ENCODE data around the gene C3.
"Not testable (repeated sequence)": the region's sequence is repeated elsewhere in the genome, so short reads cannot be mapped to it uniquely, and the experiment has no call there.

Gene C3

DNA sequence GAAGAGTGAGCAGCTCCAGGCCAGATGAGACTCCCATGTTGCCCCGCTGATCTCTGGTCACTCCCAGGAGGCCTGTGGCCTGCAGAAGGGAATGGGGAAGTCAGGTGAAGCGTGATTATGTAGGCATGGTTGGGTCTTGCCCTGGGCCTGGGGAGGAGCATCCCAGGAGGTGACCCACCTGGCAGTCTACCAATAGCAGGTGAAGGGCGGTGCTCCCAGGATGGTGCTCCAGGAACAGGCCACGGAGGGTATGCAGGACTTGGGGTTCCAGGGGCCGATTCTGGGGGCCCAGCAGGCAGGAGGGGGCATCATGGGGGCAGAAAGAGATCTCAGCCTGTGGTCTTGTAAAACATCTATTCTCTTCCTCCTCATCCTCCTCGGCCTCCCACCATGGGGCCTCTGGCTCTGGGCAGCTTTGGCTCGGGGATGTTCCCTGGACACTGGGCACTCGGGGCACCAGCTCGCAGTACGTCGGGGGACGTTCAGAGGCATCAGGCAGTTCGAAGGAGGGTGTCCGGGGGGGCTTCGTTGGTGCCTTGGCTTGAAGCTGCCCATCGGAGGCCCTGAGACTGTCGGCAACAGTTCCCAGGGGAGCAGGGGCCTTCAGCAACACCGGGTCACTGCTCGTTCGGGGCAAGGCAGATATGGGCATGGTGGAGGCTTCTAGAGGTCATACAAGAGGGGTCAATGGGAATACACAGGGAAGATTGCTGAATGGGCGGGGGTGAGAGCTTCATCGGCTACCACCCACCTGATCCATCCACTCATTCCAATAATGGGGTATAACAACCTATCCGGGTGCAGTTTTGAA, 34.4 kb upstream of the C3 start:
- H3K9me3 ChIP-seq (ENCODE audit: control insufficient read depth, low read length) = no peaks in the 10 kb centered on the region
- H3K36me3 ChIP-seq (ENCODE audit: control insufficient read depth, insufficient read depth, low read length, severe bottlenecking) = peaks cover 22% of the 10 kb centered on the region
- H3K9ac ChIP-seq (ENCODE audit: low read length) = no peak overlapping the region
- H3K4me1 ChIP-seq (ENCODE audit: control insufficient read depth, insufficient read depth, low read length) = peaks cover 8% of the 10 kb centered on the region
- DNase-seq (ENCODE audit: low read depth) = no peak
- H3K27me3 ChIP-seq (replicated peaks; ENCODE audit: control insufficient read depth, insufficient read depth, low read length) = no peaks in the 10 kb centered on the region
- no peak overlapping the region for H3K4me3 ChIP-seq (ENCODE audit: low read length)

DNA sequence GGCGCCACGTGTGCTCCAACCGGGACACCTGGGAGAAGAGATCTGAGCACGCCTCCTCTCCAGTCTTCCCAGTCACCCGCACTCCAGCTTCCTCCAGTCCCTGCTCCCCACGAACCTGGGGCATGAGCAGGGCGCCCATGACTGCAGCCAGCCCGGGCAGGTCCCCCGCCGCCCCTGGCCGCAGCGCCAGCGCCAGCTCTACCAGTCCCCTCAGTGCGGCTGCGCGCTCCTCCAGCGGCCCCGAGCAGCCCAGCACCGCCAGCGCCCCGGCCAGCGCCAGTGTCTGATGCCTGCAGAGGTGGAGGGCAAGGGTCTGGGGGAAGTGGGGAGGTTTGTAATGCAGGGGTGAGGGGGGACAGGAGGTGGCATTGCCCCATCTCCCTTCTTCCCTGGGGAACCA, 33.7 kb upstream of the C3 start:
- DNase-seq (ENCODE audit: low read depth) = no peak
- Histone ChIP-seq H3K9ac (ENCODE audit: low read length) (no peak overlapping the region), H3K4me3 (ENCODE audit: low read length) (no peak overlapping the region), H3K9me3 (ENCODE audit: control insufficient read depth, low read length) (no peaks in the 10 kb centered on the region), H3K4me1 (ENCODE audit: control insufficient read depth, insufficient read depth, low read length) (peaks cover 15% of the 10 kb centered on the region), H3K36me3 (ENCODE audit: control insufficient read depth, insufficient read depth, low read length, severe bottlenecking) (peaks cover 29% of the 10 kb centered on the region), H3K27me3 (replicated peaks; ENCODE audit: control insufficient read depth, insufficient read depth, low read length) (no peaks in the 10 kb centered on the region)

DNA sequence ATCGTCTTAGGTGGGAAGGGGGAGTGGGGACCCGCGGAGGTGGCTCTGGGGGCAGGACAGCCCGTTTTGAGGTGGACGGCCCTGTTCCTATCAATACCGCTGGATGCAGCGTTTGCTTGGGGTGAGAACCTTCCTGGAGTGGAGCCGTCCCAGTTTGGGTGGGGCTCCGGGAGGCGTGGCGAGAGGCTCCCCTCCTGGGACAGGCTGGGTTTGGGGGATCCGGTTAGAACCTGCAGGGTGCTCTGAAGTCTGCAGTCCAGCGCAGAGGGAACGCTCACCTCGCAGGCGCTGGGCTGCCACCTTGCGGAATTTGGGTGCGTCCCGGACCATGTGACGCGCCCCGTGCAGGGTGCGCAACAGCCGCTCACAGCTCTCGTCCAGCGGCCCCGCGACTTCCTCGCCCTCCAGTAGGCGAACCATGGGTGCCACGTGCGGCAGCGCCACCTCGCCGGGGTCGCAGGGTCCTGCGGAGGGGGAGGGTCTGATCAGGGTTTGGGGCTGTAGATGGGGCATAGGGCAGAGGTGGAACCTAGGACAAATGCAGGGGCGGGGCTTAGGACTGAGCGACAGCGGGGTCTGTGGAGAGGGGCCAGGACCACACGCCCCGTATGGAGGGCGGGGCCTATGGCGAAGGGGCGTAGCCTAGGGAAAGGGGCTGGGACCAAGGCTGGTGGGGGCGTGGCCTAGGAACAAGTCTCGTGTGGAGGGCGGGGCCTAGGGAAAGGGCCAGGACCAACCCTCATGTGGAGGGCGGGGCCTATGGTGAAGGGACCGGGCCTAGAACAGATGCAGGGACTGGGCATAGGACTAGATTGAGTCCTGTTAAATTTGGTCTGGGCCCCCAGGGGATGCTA, 33.0 kb upstream of the C3 start:
- peak overlapping the region; percentile 72 for H3K4me3 ChIP-seq (ENCODE audit: low read length)
- no peaks in the 10 kb centered on the region for H3K9me3 ChIP-seq (ENCODE audit: control insufficient read depth, low read length)
- H3K27me3 ChIP-seq (replicated peaks; ENCODE audit: control insufficient read depth, insufficient read depth, low read length) = no peaks in the 10 kb centered on the region
- H3K9ac ChIP-seq (ENCODE audit: low read length) = peak overlapping the region; percentile 63
- DNase-seq (ENCODE audit: low read depth) = peak; percentile 57
- peaks cover 22% of the 10 kb centered on the region for H3K4me1 ChIP-seq (ENCODE audit: control insufficient read depth, insufficient read depth, low read length)
- peaks cover 31% of the 10 kb centered on the region for H3K36me3 ChIP-seq (ENCODE audit: control insufficient read depth, insufficient read depth, low read length, severe bottlenecking)

DNA sequence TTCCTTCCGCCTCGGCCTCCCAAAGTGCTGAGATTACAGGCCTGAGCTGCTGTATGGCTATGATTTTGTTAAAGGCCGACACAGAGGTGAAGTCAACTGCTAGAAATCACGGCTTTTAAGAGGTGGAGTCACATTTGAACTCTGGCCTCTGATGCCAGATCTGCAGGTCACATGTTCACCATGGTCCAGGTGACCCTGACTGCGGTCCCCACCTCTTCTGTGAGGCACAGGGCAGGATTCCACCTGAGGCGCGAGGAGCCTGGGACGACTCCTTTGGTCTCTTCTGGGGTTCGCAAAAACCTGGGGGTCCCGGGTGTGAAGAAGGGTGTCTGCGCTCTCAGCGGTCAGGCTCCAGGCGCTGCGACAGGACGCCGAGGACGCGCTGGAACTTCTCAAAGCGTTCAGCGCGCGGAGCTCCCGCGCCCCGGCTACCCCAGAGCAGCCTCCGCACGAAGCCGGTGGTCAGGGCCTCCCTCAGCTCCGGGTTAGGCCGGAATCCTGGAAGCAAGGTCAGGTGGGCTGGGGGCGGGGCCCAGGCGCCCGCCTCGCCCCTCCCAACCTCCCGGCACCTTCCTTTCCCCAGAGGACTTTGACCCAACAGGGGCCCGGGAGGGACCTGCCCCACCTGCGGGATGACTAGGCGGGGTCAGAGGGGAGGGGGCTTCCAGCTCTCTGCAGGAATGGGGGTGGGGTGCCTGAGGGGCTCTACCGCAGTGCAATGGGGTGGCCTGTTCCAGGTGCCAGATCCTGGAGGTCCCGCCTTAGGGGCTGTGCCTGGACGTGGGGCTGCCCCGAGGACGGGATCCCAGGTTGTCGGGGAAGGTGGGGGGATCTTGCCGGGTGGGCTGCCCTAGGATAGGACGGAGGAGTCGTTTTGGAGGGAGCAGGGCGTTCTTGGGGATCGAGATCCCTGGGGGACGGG, 32.1 kb upstream of the C3 start:
- Histone ChIP-seq H3K4me3 (ENCODE audit: low read length) (peak overlapping the region; percentile 72), H3K4me1 (ENCODE audit: control insufficient read depth, insufficient read depth, low read length) (peaks cover 31% of the 10 kb centered on the region), H3K9ac (ENCODE audit: low read length) (peak overlapping the region; percentile 63), H3K27me3 (replicated peaks; ENCODE audit: control insufficient read depth, insufficient read depth, low read length) (no peaks in the 10 kb centered on the region), H3K9me3 (ENCODE audit: control insufficient read depth, low read length) (no peaks in the 10 kb centered on the region), H3K36me3 (ENCODE audit: control insufficient read depth, insufficient read depth, low read length, severe bottlenecking) (peaks cover 39% of the 10 kb centered on the region)
- DNase-seq (ENCODE audit: low read depth) = no peak

DNA sequence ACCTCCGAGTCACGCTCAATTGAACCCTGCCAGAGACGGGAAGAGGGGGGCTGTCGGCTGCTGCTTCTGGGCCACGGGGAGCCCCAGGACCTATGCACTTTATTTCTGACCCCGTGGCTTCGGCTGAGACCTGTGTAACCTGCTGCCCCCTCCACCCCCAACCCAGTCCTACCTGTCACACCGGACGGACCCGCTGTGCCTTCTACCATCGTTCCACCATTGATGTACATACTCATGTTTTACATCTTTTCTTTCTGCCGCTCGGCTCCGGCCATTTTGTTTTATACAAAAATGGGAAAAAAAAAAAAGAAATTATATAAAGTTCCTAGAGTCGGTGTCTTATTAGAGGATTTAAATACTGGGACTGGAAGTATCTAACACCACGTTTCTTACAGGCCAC, 30.7 kb upstream of the C3 start:
- Histone ChIP-seq H3K4me1 (ENCODE audit: control insufficient read depth, insufficient read depth, low read length) (peaks cover 32% of the 10 kb centered on the region), H3K27me3 (replicated peaks; ENCODE audit: control insufficient read depth, insufficient read depth, low read length) (no peaks in the 10 kb centered on the region), H3K9ac (ENCODE audit: low read length) (no peak overlapping the region), H3K9me3 (ENCODE audit: control insufficient read depth, low read length) (no peaks in the 10 kb centered on the region), H3K36me3 (ENCODE audit: control insufficient read depth, insufficient read depth, low read length, severe bottlenecking) (peaks cover 52% of the 10 kb centered on the region), H3K4me3 (ENCODE audit: low read length) (no peak overlapping the region)
- DNase-seq (ENCODE audit: low read depth) = no peak

DNA sequence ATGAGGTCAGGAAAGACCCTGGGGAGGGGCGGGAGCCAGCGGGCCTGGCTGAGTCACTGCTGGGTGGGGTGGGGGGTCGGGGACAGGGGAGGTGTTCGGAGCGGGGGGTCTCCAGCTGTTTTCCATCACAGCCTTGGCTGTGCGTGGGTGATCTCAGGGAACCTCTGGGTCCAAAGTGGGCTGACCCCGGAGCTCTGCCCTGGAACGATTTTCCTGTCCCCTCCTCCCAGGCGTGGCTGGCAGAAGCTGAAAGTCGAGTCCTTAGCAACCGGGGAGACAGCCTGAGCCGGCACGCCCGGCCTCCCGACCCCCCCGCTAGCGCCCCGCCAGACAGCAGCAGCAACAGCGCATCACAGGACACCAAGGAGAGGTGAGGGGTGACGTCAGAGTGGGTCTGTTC, 29.6 kb upstream of the C3 start:
- Histone ChIP-seq H3K36me3 (ENCODE audit: control insufficient read depth, insufficient read depth, low read length, severe bottlenecking) (peaks cover 61% of the 10 kb centered on the region), H3K4me1 (ENCODE audit: control insufficient read depth, insufficient read depth, low read length) (peaks cover 41% of the 10 kb centered on the region)
- no peak for DNase-seq (ENCODE audit: low read depth)

DNA sequence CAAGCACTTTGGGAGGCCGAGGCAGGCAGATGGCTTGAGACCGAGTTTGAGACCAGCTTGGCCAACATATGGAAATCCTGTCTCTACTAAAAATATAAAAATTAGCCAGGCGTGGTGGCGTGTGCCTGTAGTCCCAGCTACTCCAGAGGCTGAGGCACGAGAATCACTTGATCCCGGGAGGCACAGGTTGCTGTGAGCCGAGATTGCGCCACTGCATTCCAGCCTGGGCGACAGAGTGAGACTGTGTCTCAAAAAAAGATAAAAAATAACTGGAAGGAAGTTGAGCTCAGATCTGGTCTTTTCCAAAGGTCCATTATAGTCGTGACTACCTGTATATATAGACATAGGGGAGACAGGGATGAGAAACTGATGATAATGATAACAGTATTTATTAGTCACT, 28.1 kb upstream of the C3 start:
- not testable (repeated sequence) for H3K27me3 ChIP-seq (replicated peaks; ENCODE audit: control insufficient read depth, insufficient read depth, low read length); H3K9me3 ChIP-seq (ENCODE audit: control insufficient read depth, low read length); DNase-seq (ENCODE audit: low read depth)
- Histone ChIP-seq H3K4me1 (ENCODE audit: control insufficient read depth, insufficient read depth, low read length) (peaks cover 54% of the 10 kb centered on the region), H3K4me3 (ENCODE audit: low read length) (peak overlapping the region; percentile 47), H3K9ac (ENCODE audit: low read length) (peak overlapping the region; percentile 30), H3K36me3 (ENCODE audit: control insufficient read depth, insufficient read depth, low read length, severe bottlenecking) (peaks cover 65% of the 10 kb centered on the region)

More for the DNA sequence above, 29.6 kb upstream of the C3 start:
- no peak overlapping the region for H3K4me3 ChIP-seq (ENCODE audit: low read length)
- no peaks in the 10 kb centered on the region for H3K9me3 ChIP-seq (ENCODE audit: control insufficient read depth, low read length)
- H3K9ac ChIP-seq (ENCODE audit: low read length) = no peak overlapping the region
- no peaks in the 10 kb centered on the region for H3K27me3 ChIP-seq (replicated peaks; ENCODE audit: control insufficient read depth, insufficient read depth, low read length)

DNA sequence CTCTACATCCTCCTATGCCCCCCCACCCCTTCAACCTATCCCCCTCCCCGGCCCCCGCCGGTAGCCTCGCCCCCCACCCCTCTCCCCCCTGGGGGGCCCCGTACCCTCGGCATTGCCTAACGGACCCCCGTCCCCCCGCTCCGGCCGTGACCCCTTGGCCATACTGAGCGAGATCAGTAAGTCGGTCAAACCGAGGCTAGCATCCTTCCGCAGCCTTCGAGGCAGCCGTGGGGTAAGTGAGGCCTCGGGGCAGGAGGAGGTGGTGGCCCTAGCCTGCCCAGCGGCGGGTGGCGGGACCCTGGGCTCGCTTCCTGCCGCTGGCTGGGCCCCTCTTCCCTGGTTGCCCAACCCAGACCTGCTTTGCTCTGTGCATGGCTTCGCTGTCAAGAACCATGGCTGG, 25.5 kb upstream of the C3 start:
- Histone ChIP-seq H3K9me3 (ENCODE audit: control insufficient read depth, low read length) (no peaks in the 10 kb centered on the region), H3K36me3 (ENCODE audit: control insufficient read depth, insufficient read depth, low read length, severe bottlenecking) (peaks cover 59% of the 10 kb centered on the region), H3K27me3 (replicated peaks; ENCODE audit: control insufficient read depth, insufficient read depth, low read length) (no peaks in the 10 kb centered on the region), H3K4me1 (ENCODE audit: control insufficient read depth, insufficient read depth, low read length) (peaks cover 71% of the 10 kb centered on the region), H3K4me3 (ENCODE audit: low read length) (no peak overlapping the region), H3K9ac (ENCODE audit: low read length) (peak overlapping the region; percentile 54)
- no peak for DNase-seq (ENCODE audit: low read depth)

DNA sequence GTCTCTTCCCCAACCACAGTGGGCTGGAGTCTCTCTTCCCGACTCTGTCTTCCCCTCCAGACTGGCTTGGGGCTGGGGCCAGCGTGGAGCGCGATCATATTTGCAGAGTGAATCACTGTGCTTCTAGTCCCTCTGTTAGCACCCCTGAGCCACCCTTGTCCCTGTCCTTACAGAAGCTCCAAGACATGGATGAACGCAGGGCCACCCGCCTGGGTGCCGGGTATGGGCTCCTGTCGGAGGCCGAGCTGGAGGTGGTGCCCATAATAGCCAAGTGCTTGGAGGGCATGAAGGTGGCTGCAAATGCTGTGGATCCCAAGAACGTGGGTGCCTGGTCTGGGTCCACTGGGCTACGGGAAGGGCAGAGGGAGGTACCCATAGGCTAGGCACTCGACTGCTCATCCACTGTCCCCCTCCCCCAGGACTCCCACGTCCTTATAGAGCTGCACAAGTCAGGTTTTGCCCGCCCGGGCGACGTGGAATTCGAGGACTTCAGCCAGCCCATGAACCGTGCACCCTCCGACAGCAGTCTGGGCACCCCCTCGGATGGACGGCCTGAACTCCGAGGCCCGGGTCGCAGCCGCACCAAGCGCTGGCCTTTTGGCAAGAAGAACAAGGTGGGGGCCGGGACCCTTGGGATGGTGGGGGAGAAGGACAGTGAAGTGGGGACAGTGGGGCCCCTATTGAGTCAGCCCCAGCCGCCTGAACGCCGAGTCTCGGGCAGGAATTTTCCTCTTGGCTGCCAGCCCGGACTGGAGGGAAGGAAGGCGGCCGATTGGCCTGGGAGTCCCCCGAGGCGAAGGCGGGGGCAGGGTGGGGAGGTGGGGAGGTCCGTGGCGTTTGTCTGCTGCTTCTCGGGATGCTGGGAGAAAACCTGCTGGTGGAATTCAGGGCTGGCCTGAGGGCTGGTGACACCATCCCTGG, 24.2 kb upstream of the C3 start:
- peak; percentile 97 for DNase-seq (ENCODE audit: low read depth)
- H3K4me3 ChIP-seq (ENCODE audit: low read length) = peak overlapping the region; percentile 66
- peak overlapping the region; percentile 85 for H3K9ac ChIP-seq (ENCODE audit: low read length)
- H3K4me1 ChIP-seq (ENCODE audit: control insufficient read depth, insufficient read depth, low read length) = peaks cover 69% of the 10 kb centered on the region
- H3K36me3 ChIP-seq (ENCODE audit: control insufficient read depth, insufficient read depth, low read length, severe bottlenecking) = peaks cover 49% of the 10 kb centered on the region
- H3K27me3 ChIP-seq (replicated peaks; ENCODE audit: control insufficient read depth, insufficient read depth, low read length) = no peaks in the 10 kb centered on the region
- H3K9me3 ChIP-seq (ENCODE audit: control insufficient read depth, low read length) = no peaks in the 10 kb centered on the region

DNA sequence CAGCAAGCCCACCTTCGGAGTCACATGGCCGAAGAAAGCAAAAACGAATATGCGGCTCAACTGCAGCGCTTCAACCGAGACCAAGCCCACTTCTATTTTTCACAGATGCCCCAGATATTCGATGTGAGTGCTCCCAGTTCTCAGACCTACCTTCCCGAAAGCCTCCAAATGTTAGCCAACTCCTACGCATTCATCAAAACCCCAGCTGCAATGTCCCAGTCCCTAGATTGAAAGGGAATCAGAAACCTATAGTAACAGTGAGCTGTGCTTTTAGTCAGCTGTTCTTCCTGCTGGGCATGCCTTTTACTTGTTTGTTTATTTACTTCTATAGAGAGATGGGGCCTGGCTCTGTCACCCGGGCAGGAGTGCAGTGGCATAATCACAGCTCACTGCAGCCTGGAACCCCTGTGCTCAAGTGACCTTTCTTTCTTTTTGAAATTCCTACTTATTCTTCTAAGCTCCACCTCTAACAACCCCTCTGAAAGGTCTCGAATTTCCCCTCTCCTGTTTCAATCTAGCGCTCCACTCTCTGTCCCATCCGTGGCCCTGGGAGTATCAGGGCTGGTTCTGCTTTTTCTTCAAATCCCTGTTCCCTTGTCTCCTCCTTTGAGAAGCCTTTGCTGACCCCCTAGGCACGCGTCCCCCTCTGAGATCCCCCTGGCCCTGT, 23.4 kb upstream of the C3 start:
- H3K9me3 ChIP-seq (ENCODE audit: control insufficient read depth, low read length) = no peaks in the 10 kb centered on the region
- DNase-seq (ENCODE audit: low read depth) = no peak
- H3K4me1 ChIP-seq (ENCODE audit: control insufficient read depth, insufficient read depth, low read length) = peaks cover 65% of the 10 kb centered on the region
- no peaks in the 10 kb centered on the region for H3K27me3 ChIP-seq (replicated peaks; ENCODE audit: control insufficient read depth, insufficient read depth, low read length)
- peak overlapping the region; percentile 58 for H3K4me3 ChIP-seq (ENCODE audit: low read length)
- H3K36me3 ChIP-seq (ENCODE audit: control insufficient read depth, insufficient read depth, low read length, severe bottlenecking) = peaks cover 42% of the 10 kb centered on the region
- H3K9ac ChIP-seq (ENCODE audit: low read length) = peak overlapping the region; percentile 85
